ENCODE results near the gene TTC3. TPM values are rescaled to one million over a fixed set of nuclear protein-coding genes. Genes with fewer than 3 reads are reported as not detected.

TTC3 gene
- total and polyA plus RNA-seq, 4 experiments from 2014 or later, result 36.4 to 171 (median 136) TPM

DNA sequence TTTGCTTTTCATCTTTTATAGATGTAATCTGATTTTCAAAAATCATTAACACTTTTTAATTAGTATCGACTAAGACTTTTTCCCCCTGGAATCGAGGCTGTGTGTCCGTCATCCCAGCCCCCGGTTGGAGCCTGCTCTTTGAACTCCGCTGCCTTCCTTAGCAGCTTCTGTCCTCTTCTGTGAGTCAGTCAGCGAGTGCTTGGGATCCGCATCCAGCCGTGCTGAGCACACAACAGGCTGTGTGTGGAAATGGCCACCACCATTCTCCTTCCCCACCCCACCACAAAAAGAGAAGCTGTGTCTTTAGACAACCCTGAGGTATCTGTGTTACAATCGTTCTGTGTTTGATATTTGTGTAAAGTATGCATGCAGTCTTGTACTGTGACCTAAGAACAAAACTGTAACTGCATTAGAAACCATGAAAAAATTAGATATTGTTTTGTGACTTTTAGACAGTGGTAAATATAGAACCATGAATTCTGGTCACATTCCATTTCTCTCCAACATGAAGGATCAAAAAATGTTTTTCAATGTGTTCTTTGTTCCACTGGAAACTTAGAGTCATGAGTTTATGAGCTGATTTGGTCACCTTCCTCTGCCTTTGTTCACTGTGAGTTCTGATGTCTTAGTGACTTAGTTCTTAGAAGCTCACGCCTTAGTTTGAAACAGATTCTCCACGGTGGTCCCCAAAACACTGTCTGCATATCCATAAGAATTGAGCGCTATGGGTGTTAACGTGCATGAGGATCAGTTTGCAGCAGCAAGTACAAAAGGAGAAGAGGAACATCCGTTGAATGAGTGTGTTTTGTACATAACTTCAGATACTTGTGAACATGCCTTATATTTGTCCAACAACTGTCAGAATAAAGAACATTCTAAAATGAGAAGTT, 129.4 kb downstream of the TTC3 start:
- Mint-ChIP-seq H3K27me3 (no peaks in the 10 kb centered on the region), H3K36me3 (peaks cover 55% of the 10 kb centered on the region in 2 donors), H3K4me3 (no peak overlapping the region), H3K27ac (no peak overlapping the region), H3K9me3 (peaks cover 0 to 2% (median 0%) of the 10 kb centered on the region in 8 donors), H3K4me1 (peaks cover 0 to 3% (median 1%) of the 10 kb centered on the region in 4 donors)
- no peaks in the 10 kb centered on the region for H3K4me1 ChIP-seq (ENCODE audit: insufficient read depth, low read length)
- peaks cover 26% of the 10 kb centered on the region for H3K36me3 ChIP-seq (ENCODE audit: insufficient read depth, low read length)
- H3K27me3 ChIP-seq (ENCODE audit: insufficient read depth, low read length), result no peaks in the 10 kb centered on the region
- ChIA-PET POLR2A (ENCODE audit: partially characterized antibody) (no interaction called here), CTCF (ENCODE audit: partially characterized antibody) (no interaction called here)
- H3K27ac ChIP-seq (ENCODE audit: low read depth, low read length), result no peak overlapping the region
- no peak for DNase-seq
- no peaks in the 10 kb centered on the region for H3K9me3 ChIP-seq (ENCODE audit: control insufficient read depth in 1 of 2, low read length in 2 of 2)
- H3K4me3 ChIP-seq (ENCODE audit: low read length in 2 of 2), result no peak overlapping the region
- intact Hi-C loops (cut with micrococcal nuclease), result no loop called here

DNA sequence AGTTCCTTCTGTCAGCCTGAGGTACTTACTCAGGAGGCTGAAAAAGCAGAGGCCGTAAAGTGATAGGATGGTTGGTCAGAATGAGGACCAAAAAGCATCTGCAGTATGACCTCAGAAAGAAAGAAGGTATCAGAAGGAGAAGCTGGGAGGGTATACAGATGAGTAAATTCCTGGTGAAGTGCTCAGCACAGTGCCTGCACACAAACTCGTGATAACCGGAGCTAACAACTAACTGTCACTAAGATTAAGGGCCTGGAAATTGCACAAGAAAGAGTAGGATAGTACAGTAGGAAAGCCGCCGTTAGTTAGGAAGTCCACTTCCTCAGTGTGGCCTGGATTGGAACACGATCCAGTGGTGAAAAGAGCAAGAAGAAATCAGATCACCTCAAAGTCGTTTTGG, 131.5 kb downstream of the TTC3 start:
- Mint-ChIP-seq H3K4me3 (no peak overlapping the region), H3K4me1 (peaks cover 2 to 11% (median 10%) of the 10 kb centered on the region in 4 donors), H3K9me3 (peaks cover 0 to 2% (median 0%) of the 10 kb centered on the region in 8 donors), H3K36me3 (peaks cover 39 to 40% of the 10 kb centered on the region in 2 donors), H3K27ac (no peak overlapping the region), H3K27me3 (no peaks in the 10 kb centered on the region)
- CTCF ChIA-PET (ENCODE audit: partially characterized antibody), result no interaction called here
- Histone ChIP-seq H3K4me1 (ENCODE audit: insufficient read depth, low read length) (peaks cover 6% of the 10 kb centered on the region), H3K9me3 (ENCODE audit: control insufficient read depth in 1 of 2, low read length in 2 of 2) (no peaks in the 10 kb centered on the region), H3K4me3 (ENCODE audit: low read length in 2 of 2) (no peak overlapping the region), H3K27ac (ENCODE audit: low read depth, low read length) (no peak overlapping the region), H3K27me3 (ENCODE audit: insufficient read depth, low read length) (no peaks in the 10 kb centered on the region), H3K36me3 (ENCODE audit: insufficient read depth, low read length) (peaks cover 20% of the 10 kb centered on the region)
- POLR2A ChIA-PET (ENCODE audit: partially characterized antibody), result no interaction called here
- intact Hi-C loops (cut with micrococcal nuclease), result no loop called here
- no peak for DNase-seq

DNA sequence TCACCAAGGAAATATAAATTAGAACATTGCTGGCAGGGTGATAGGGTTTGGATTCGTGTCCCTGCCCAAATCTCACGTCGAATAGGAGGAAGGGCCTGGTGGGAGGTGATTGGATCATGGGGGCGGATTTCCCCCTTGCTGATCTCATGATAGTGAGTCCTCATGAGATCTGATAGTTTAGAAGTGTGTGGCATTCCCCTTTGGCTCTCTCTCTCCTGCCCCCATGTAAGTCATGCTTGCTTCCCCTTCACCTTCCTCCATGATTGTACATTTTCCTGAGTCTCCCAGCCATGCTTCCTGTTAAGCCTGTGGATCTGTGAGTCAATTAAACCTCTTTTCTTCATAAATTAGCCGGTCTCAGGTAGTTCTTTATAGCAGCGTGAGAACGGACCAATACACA, 133.4 kb downstream of the TTC3 start:
- H3K27me3 ChIP-seq (ENCODE audit: insufficient read depth, low read length), result no peaks in the 10 kb centered on the region
- intact Hi-C loops (cut with micrococcal nuclease), result no loop called here
- Mint-ChIP-seq H3K27me3 (no peaks in the 10 kb centered on the region), H3K4me1 (peaks cover 2 to 11% (median 10%) of the 10 kb centered on the region in 4 donors), H3K9me3 (peaks cover 0 to 11% (median under 1%) of the 10 kb centered on the region in 8 donors), H3K36me3 (peaks cover 23 to 26% of the 10 kb centered on the region in 2 donors), H3K27ac (no peak overlapping the region), H3K4me3 (no peak overlapping the region)
- no peak for DNase-seq
- H3K4me1 ChIP-seq (ENCODE audit: insufficient read depth, low read length), result peaks cover 6% of the 10 kb centered on the region
- CTCF ChIA-PET (ENCODE audit: partially characterized antibody), result no interaction called here
- H3K36me3 ChIP-seq (ENCODE audit: insufficient read depth, low read length), result peaks cover 8% of the 10 kb centered on the region
- POLR2A ChIA-PET (ENCODE audit: partially characterized antibody), result no interaction called here
- no peaks in the 10 kb centered on the region for H3K9me3 ChIP-seq (ENCODE audit: control insufficient read depth in 1 of 2, low read length in 2 of 2)
- H3K4me3 ChIP-seq (ENCODE audit: low read length in 2 of 2), result no peak overlapping the region
- H3K27ac ChIP-seq (ENCODE audit: low read depth, low read length), result no peak overlapping the region

DNA sequence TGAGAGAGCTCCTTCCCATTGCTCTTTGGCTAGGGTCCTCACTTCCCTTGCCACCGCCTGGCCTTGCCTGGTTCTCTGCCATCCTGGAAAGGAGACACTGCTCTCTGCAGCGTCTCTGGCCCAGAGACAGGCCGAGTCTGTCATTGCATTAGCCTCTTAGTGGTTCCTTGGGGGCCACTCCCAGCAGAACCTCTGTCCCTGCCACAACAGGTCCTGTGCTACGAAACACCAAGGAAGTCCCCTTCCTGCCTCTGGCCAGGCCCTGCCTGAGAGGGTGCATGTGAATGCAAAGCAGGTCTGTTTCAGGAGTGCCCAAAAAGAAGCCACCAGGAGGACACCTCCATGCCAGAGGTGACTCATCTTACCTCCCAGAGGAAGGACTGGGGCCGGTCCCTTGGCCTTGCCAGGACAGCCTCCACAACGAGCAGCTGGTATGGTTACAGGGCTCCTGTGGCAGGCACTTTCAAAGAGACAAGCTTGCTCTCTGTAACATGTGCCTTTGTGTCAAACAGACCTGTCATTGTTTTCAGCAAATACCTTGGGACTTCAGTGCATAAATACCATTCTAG, 134.5 kb downstream of the TTC3 start:
- Mint-ChIP-seq H3K27me3 (peaks cover 0 to 1% of the 10 kb centered on the region in 2 donors), H3K9me3 (peaks cover 0 to 14% (median 3%) of the 10 kb centered on the region in 8 donors), H3K4me3 (no peak overlapping the region), H3K4me1 (peaks cover 2 to 11% (median 10%) of the 10 kb centered on the region in 4 donors), H3K27ac (no peak overlapping the region), H3K36me3 (peaks cover 14 to 19% of the 10 kb centered on the region in 2 donors)
- ChIA-PET CTCF (ENCODE audit: partially characterized antibody) (no interaction called here), POLR2A (ENCODE audit: partially characterized antibody) (no interaction called here)
- intact Hi-C loops (cut with micrococcal nuclease), result no loop called here
- peaks cover 5% of the 10 kb centered on the region for H3K36me3 ChIP-seq (ENCODE audit: insufficient read depth, low read length)
- no peaks in the 10 kb centered on the region for H3K27me3 ChIP-seq (ENCODE audit: insufficient read depth, low read length)
- no peak overlapping the region for H3K4me3 ChIP-seq (ENCODE audit: low read length in 2 of 2)
- no peak overlapping the region for H3K27ac ChIP-seq (ENCODE audit: low read depth, low read length)
- peaks cover 6% of the 10 kb centered on the region for H3K4me1 ChIP-seq (ENCODE audit: insufficient read depth, low read length)
- no peak for DNase-seq
- no peaks in the 10 kb centered on the region for H3K9me3 ChIP-seq (ENCODE audit: control insufficient read depth in 1 of 2, low read length in 2 of 2)

DNA sequence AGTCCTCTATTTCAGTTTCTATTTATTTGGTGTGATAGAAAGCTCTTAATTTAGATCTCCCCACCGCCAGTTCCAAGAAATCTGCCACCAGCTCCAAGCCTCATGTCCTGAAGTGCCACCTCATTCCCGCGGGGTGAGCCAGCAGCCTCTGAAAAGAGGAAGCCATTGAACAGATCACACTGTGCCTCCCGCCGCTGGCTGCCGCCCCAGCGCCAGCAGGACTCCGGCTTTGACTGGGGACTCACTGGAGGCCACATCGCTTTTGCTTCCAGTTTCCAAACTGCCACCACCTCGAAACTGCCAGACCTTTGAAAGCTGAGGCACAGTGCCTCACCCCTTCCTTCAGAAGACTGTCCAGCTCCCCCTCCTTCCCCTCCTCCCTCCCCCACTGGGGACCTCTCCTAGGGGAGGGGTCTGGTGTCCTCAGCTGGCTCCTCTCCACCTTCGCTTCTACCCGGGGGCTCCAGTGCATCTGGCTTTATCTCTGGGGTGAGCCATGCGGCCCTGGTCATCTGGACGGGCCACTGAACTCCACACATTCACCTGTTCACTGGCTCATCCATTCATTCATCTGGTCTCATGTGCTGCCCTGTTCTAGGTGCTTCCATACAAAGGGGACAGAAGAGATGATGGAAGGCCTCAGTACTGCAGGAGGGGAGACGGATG, 135.1 kb downstream of the TTC3 start:
- peaks cover 0 to 1% of the 10 kb centered on the region in 2 donors for H3K27me3 Mint-ChIP-seq
- peaks cover 9 to 12% of the 10 kb centered on the region in 2 donors for H3K36me3 Mint-ChIP-seq
- H3K27ac Mint-ChIP-seq, result peak overlapping the region in 1 of 7 donors; percentile 11
- intact Hi-C loops (cut with micrococcal nuclease), result no loop called here
- H3K27ac ChIP-seq (ENCODE audit: low read depth, low read length), result no peak overlapping the region
- H3K9me3 Mint-ChIP-seq, result peaks cover 0 to 14% (median 3%) of the 10 kb centered on the region in 8 donors
- ChIA-PET POLR2A (ENCODE audit: partially characterized antibody) (no interaction called here), CTCF (ENCODE audit: partially characterized antibody) (no interaction called here)
- H3K4me3 ChIP-seq (ENCODE audit: low read length in 2 of 2), result no peak overlapping the region
- H3K27me3 ChIP-seq (ENCODE audit: insufficient read depth, low read length), result no peaks in the 10 kb centered on the region
- no peaks in the 10 kb centered on the region for H3K9me3 ChIP-seq (ENCODE audit: control insufficient read depth in 1 of 2, low read length in 2 of 2)
- H3K4me1 Mint-ChIP-seq, result peaks cover 2 to 11% (median 10%) of the 10 kb centered on the region in 4 donors
- no peaks in the 10 kb centered on the region for H3K36me3 ChIP-seq (ENCODE audit: insufficient read depth, low read length)
- H3K4me3 Mint-ChIP-seq, result peak overlapping the region in 1 of 8 donors; percentile 45
- DNase-seq, result no peak
- H3K4me1 ChIP-seq (ENCODE audit: insufficient read depth, low read length), result peaks cover 6% of the 10 kb centered on the region

DNA sequence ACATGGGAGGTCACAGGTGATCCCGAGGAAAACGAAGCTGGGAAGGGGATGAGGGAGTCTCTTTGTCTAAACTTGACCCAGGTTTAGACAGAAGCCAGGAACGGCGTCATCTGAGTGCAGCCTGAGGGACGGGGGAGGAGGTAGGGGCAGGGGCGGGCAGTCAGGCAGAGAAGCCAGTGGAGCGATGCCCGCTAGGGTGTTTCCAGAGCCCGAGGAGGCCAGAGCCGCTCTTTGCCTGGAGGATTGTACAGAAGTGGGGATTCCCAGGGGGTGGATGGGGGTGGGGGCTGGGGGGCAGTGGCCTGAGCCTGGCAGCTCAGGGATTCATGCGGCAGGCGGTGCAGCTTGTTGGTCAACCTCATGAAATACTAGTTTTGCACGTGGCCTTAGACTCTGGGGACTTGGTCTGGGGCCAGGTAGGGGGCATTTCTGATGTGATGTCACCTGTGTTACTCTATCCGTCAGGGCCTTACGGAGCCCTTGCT, 135.7 kb downstream of the TTC3 start:
- H3K9me3 ChIP-seq (ENCODE audit: control insufficient read depth in 1 of 2, low read length in 2 of 2), result no peaks in the 10 kb centered on the region
- Mint-ChIP-seq H3K27ac (no peak overlapping the region), H3K9me3 (peaks cover 0 to 14% (median 3%) of the 10 kb centered on the region in 8 donors), H3K4me3 (no peak overlapping the region), H3K4me1 (peaks cover 2 to 11% (median 10%) of the 10 kb centered on the region in 4 donors), H3K27me3 (peaks cover 0 to 1% of the 10 kb centered on the region in 2 donors), H3K36me3 (peaks cover 6 to 9% of the 10 kb centered on the region in 2 donors)
- POLR2A ChIA-PET (ENCODE audit: partially characterized antibody), result no interaction called here
- H3K27me3 ChIP-seq (ENCODE audit: insufficient read depth, low read length), result no peaks in the 10 kb centered on the region
- H3K4me3 ChIP-seq (ENCODE audit: low read length in 2 of 2), result no peak overlapping the region
- no peak for DNase-seq
- no peak overlapping the region for H3K27ac ChIP-seq (ENCODE audit: low read depth, low read length)
- no peaks in the 10 kb centered on the region for H3K36me3 ChIP-seq (ENCODE audit: insufficient read depth, low read length)
- H3K4me1 ChIP-seq (ENCODE audit: insufficient read depth, low read length), result peaks cover 6% of the 10 kb centered on the region
- intact Hi-C loops (cut with micrococcal nuclease), result no loop called here
- CTCF ChIA-PET (ENCODE audit: partially characterized antibody), result no interaction called here

DNA sequence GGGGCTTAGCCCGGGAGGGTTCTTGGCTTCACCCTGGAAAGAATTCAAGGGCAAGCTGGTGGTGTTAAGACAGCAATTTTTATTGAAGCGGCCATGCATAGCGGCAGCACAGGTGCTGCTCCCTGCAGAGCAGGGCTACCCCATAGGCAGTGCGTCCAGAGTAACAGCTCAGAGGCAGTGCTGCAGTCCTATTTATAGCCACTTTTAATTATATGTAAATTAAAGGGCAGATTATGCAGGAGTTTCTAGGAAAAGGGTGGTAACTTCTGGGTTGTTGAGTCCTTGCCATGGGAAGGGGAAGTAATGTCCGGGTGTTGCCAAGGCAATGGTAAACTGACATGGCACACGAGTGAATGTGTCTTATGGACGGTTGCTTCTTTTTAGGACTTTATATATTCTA, 137.1 kb downstream of the TTC3 start:
- Histone ChIP-seq H3K9me3 (ENCODE audit: control insufficient read depth in 1 of 2, low read length in 2 of 2) (no peaks in the 10 kb centered on the region), H3K27me3 (ENCODE audit: insufficient read depth, low read length) (no peaks in the 10 kb centered on the region), H3K4me3 (ENCODE audit: low read length in 2 of 2) (no peak overlapping the region), H3K4me1 (ENCODE audit: insufficient read depth, low read length) (peaks cover 6% of the 10 kb centered on the region), H3K36me3 (ENCODE audit: insufficient read depth, low read length) (no peaks in the 10 kb centered on the region), H3K27ac (ENCODE audit: low read depth, low read length) (no peak overlapping the region)
- no peak for DNase-seq
- peaks cover 0 to 1% of the 10 kb centered on the region in 2 donors for H3K27me3 Mint-ChIP-seq
- H3K4me3 Mint-ChIP-seq, result no peak overlapping the region
- H3K9me3 Mint-ChIP-seq, result peaks cover 0 to 14% (median 3%) of the 10 kb centered on the region in 8 donors
- H3K36me3 Mint-ChIP-seq, result peaks cover 1 to 3% of the 10 kb centered on the region in 2 donors
- CTCF ChIA-PET (ENCODE audit: partially characterized antibody), result no interaction called here
- H3K4me1 Mint-ChIP-seq, result peaks cover 2 to 11% (median 10%) of the 10 kb centered on the region in 4 donors
- H3K27ac Mint-ChIP-seq, result no peak overlapping the region
- POLR2A ChIA-PET (ENCODE audit: partially characterized antibody), result no interaction called here
- intact Hi-C loops (cut with micrococcal nuclease), result no loop called here
